ENCODE measurements around the gene MTRFR. TPM values are rescaled to one million over a fixed set of nuclear protein-coding genes. Genes with fewer than 3 reads are reported as not detected.
"Not testable (repeated sequence)": the region's sequence is repeated elsewhere in the genome, so short reads cannot be mapped to it uniquely, and the experiment has no call there.

Gene MTRFR
- 12.8 and 17.5 TPM in 2 replicates for total RNA-seq (ENCODE audit: low replicate concordance)

DNA sequence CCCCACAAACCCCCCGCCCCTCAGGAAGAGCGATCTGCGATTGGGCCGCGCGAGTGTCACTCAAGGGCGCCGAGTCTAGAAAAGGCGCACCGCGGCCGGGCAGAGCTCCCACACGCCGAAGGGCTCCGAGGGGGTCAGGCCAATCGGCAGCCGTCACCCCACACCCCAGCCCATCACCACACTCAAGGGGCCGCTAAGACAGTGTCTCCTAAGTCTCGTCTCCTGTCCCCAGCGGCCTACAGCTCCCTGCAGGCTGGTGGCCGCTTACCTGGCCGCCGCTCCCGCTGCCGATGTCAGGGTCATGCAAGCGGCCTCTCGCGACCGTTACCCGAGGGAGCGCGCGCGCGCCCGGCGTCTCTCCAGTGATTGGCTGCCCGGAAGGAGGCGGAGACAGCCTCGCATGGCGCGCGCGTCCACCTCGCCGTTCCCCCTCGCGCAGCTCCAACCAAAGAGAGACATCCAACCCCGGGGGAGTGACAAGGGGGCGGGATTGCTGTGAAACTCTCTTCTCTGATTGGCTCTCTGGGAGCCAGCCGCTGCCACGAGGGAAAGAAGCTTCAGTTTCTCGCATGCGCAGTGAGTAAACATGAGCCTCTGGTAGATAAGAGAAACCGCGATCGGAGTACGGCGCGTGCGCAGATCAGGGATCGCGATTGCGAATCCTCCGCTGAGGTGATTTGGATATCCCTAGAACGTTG, at the start of gene MTRFR, which contains the start of gene MPHOSPH9:
MTRFR (plus strand) TSS at position 630 of the 698 bp plus-strand sequence. CDS start 20,239 bp downstream, outside the sequence.
MPHOSPH9 (minus strand) TSS at position 335 of the 698 bp plus-strand sequence. CDS start 2,777 bp downstream, outside the sequence.
- H3K4me3 ChIP-seq (ENCODE audit: low read depth, low read length) = peak within 1 kb of the TSS; percentile 100
- TF ChIP-seq CTCF (IDR thresholded peaks at IDR 0.05; ENCODE audit: insufficient read depth, low read length) = no peak
- DNase-seq (ENCODE audit: low read depth) = peak; percentile 100

DNA sequence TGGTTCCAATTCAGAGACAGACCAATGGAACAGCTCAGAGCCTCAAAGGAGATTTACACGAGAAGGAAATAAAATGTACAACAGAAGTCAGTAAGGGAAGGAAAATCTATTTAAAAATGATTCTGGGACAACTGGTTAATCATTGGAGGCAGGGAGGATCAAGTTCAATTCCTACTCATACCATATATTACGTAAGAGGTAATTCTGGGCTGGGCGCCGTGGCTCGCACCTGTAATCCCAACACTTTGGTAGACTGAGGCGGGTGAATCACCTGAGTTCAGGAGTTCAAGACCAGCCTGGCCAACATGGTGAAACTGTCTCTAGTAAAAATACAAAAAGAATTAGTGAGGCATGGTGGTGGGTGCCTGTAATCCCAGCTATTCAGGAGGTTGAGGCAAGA, 45.6 kb upstream of the MTRFR start:
- no peak for TF ChIP-seq CTCF (IDR thresholded peaks at IDR 0.05; ENCODE audit: insufficient read depth, low read length)
- no peak for DNase-seq (ENCODE audit: low read depth)

DNA sequence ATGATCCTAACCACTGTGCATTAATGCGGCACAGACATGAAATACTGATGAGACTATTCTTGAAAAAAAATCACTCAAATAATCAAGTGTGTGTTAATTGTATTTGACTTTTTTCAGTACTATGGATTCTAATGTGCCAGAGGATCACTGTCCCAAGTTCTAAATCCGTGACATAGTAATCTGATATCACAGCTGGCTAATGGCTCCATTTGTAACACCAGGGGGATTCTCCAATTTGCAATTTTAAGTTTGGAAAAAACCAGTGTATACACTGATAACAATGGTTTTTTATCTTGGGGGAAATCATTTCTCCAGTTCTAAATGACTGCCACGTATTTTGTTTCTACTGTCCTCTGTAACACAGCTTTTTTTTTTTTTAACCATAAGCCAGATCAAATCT, 33.3 kb upstream of the MTRFR start:
- no peak for TF ChIP-seq CTCF (IDR thresholded peaks at IDR 0.05; ENCODE audit: insufficient read depth, low read length)
- DNase-seq (ENCODE audit: low read depth) = no peak
- no peak overlapping the region for H3K4me3 ChIP-seq (ENCODE audit: low read depth, low read length)

More for the DNA sequence above, 45.6 kb upstream of the MTRFR start:
- H3K4me3 ChIP-seq (ENCODE audit: low read depth, low read length) = no peak overlapping the region

- DNase-seq (ENCODE audit: low read depth) = no peak
Measured at GRCh38 chr12:123200414-123200813, 32.8 kb upstream of the MTRFR start.

DNA sequence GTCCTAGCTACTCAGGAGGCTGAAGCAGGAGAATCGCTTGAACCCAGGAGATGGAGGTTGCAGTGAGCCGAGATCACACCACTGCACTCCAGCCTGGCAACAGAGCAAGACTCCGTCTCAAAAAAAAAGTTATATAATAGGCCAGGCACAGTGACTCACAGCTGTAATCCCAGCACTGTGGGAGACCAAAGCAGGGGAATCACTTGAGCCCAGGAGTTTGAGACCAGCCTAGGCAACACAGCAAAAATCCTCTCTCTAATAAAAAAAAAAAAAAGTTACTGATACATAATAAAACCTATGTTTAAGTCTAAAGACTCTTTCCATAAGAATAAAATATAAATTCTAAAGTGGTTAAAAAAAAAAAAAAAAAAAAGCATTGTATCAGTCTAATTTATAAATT, 26.4 kb upstream of the MTRFR start:
- H3K4me3 ChIP-seq (ENCODE audit: low read depth, low read length) = not testable (repeated sequence)
- peak; percentile 30 for DNase-seq (ENCODE audit: low read depth)

More at GRCh38 chr12:123200414-123200813, 32.8 kb upstream of the MTRFR start:
- H3K4me3 ChIP-seq (ENCODE audit: low read depth, low read length) = no peak overlapping the region
- no peak for TF ChIP-seq CTCF (IDR thresholded peaks at IDR 0.05; ENCODE audit: insufficient read depth, low read length)

GRCh38 chr12:123207815-123208214, 25.4 kb upstream of the MTRFR start:
- not testable (repeated sequence) for DNase-seq (ENCODE audit: low read depth); H3K4me3 ChIP-seq (ENCODE audit: low read depth, low read length)

DNA sequence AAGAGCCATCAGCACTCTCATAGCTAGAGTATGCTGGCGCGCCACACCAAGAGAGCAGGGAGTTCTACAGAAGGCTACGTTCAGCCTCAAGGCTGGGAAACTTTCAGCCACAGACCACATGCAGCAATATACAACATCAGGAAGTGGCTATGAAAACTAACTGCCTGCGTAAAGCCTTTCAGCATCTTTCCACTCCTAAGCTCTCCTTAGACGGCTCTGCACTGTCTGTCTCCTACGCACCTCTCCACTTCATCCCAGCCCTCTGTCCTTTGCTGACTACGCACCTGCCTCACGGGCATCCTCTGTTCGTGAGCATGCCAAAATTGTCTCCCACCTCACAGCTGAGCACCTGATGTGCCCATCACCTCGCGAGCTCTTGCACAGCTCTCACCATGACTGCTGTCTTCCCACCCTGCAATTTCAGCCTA, 10.0 kb upstream of the MTRFR start:
- TF ChIP-seq CTCF (IDR thresholded peaks at IDR 0.05; ENCODE audit: insufficient read depth, low read length) = no peak
- no peak for DNase-seq (ENCODE audit: low read depth)
- no peak overlapping the region for H3K4me3 ChIP-seq (ENCODE audit: low read depth, low read length)

DNA sequence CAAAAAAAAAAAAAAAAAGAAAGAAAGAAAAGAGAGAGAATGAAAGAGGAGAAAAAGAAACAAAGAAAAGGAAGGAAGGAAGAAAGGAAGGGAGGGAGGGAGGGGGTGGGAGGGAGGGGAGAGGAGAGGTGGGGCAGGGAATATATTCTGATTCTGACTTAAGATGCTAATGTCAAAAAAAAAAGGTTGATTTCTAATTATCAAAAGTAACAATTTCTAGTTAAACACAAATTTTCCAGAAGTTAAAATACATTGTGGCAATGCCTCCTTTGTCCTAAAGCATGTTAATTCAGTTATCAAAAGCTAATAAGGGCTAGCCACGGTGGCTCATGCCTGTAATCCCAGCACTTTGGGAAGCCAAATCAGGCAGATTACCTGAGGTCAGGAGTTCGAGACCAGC, 7.8 kb upstream of the MTRFR start:
- DNase-seq (ENCODE audit: low read depth) = no peak
- H3K4me3 ChIP-seq (ENCODE audit: low read depth, low read length) = no peak overlapping the region
- TF ChIP-seq CTCF (IDR thresholded peaks at IDR 0.05; ENCODE audit: insufficient read depth, low read length) = no peak
